HG03066 (cell line): Measurements from ENCODE around the gene IFNA1.
"Not testable (repeated sequence)": the region's sequence is repeated elsewhere in the genome, so short reads cannot be mapped to it uniquely, and the experiment has no call there.

Source experiments
- ATAC-seq: cut with Tn5 transposase; IDR thresholded peaks from one replicate; pipeline ENCODE4 v1.9.1; 2021; ENCODE audit warnings: low read depth; ENCODE audit not compliant: unreplicated experiment

IFNA1 gene

GRCh38 chr9:21443849-21444625, 3.8 kb downstream of the IFNA1 start:
- peak; percentile 91 for ATAC-seq

- not testable (repeated sequence) for ATAC-seq
Observed at GRCh38 chr9:21449312-21449711, 9.1 kb downstream of the IFNA1 start.

- ATAC-seq: no peak
Observed at GRCh38 chr9:21450733-21451394, 10.6 kb downstream of the IFNA1 start.

- no peak for ATAC-seq
Observed at GRCh38 chr9:21452681-21453080, 12.4 kb downstream of the IFNA1 start.

- no peak for ATAC-seq
Observed at GRCh38 chr9:21454149-21454548, 13.9 kb downstream of the IFNA1 start.

- ATAC-seq: peak; percentile 72
Observed at GRCh38 chr9:21455320-21455719, 15.1 kb downstream of the IFNA1 start.

- no peak for ATAC-seq
Observed at GRCh38 chr9:21461377-21461776, 21.1 kb downstream of the IFNA1 start.

GRCh38 chr9:21465138-21465537, 24.9 kb downstream of the IFNA1 start:
- no peak for ATAC-seq

- no peak for ATAC-seq
Observed at GRCh38 chr9:21465859-21466518, 25.8 kb downstream of the IFNA1 start.

GRCh38 chr9:21470126-21470525, 29.9 kb downstream of the IFNA1 start:
- ATAC-seq: no peak

- ATAC-seq: no peak
Observed at GRCh38 chr9:21473236-21473635, 33.0 kb downstream of the IFNA1 start.

- ATAC-seq: no peak
Observed at GRCh38 chr9:21477466-21477865, 37.2 kb downstream of the IFNA1 start.

- ATAC-seq: no peak
Observed at GRCh38 chr9:21479152-21479702, 39.0 kb downstream of the IFNA1 start.

GRCh38 chr9:21481470-21482056, 41.3 kb downstream of the IFNA1 start:
- ATAC-seq: no peak

GRCh38 chr9:21482213-21482612, 42.0 kb downstream of the IFNA1 start, which contains the start of gene IFNE:
Gene IFNE (minus strand): TSS chr9:21482313. CDS start chr9:21481694, 619 bp downstream.
- no peak for ATAC-seq
